Testis (tissue), 2 donors: Measurements from ENCODE around the gene MDP1.

Experiments used
- POLR2A ChIP-seq: fragments of 450-650 bp; IDR thresholded peaks from one replicate; pipeline ENCODE4 v1.6.1; 2017; ENCODE audit warnings: antibody characterized with exemption, mild to moderate bottlenecking, moderate library complexity
- TF ChIP-seq, protein P1 (sequence below), 3 experiments: fragments of 450-650 bp in 2 of 3; fragments of 200-600 bp in 1 of 3; sonication (generic) in 1 of 3; IDR thresholded peaks; one replicate each; pipeline ENCODE4 v1.5.1; 2016 to 2019; ENCODE audit warnings: antibody characterized with exemption in 3 of 3, mild to moderate bottlenecking in 2 of 3, moderate library complexity in 1 of 3

DNA sequence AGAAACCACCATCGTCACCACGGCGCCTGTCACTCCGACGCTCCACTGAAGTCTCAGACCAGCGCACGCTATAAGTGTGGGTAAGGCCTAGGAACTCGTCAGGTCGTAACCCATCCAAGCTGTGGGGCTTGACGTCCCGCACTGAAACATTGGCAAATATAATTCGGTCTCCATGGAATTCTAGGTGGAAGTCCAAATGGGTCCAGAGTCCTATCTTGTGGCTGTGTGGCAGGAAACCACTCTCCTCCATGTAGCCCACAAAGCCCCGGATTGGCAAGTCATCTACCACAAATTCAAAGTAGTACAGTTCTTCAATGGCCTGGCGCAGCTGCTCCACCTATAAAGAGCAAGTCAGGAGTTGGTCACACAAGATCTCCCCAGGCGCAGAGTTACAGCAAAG lies 22.9 kb downstream of the MDP1 start:
- TF ChIP-seq, protein P1, sequence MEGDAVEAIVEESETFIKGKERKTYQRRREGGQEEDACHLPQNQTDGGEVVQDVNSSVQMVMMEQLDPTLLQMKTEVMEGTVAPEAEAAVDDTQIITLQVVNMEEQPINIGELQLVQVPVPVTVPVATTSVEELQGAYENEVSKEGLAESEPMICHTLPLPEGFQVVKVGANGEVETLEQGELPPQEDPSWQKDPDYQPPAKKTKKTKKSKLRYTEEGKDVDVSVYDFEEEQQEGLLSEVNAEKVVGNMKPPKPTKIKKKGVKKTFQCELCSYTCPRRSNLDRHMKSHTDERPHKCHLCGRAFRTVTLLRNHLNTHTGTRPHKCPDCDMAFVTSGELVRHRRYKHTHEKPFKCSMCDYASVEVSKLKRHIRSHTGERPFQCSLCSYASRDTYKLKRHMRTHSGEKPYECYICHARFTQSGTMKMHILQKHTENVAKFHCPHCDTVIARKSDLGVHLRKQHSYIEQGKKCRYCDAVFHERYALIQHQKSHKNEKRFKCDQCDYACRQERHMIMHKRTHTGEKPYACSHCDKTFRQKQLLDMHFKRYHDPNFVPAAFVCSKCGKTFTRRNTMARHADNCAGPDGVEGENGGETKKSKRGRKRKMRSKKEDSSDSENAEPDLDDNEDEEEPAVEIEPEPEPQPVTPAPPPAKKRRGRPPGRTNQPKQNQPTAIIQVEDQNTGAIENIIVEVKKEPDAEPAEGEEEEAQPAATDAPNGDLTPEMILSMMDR (IDR thresholded peaks at IDR 0.05): no peak
- TF ChIP-seq POLR2A: no peak
